Aorta (tissue), 5 donors: ENCODE measurements around the gene IPO13. TPM values are rescaled to one million over a fixed set of nuclear protein-coding genes. Genes with fewer than 3 reads are reported as not detected.

Experiments
- ATAC-seq: fragments of 200-7000 bp; cut with Tn5 transposase; one replicate; pipeline ENCODE4 v1.9.1; 2022; ENCODE audit warnings: moderate library complexity; ENCODE audit not compliant: low FRiP score
- DNase-seq, 2 donors: peaks; one replicate each; pipeline ENCODE4 v3.0.0-alpha.2; 2020
- H3K27ac ChIP-seq, 2 donors: one replicate each; pipeline ENCODE4 v1.5.1; 2013; ENCODE audit warnings: low read length in 2 of 2, mild to moderate bottlenecking in 2 of 2, moderate library complexity in 2 of 2, control low read depth in 1 of 2, inconsistent platforms in 1 of 2, low read depth in 1 of 2
- H3K27me3 ChIP-seq, 2 donors: one replicate each; pipeline ENCODE4 v1.6.1; 2013; ENCODE audit warnings: control low read depth in 1 of 2, low read length in 1 of 2, mild to moderate bottlenecking in 1 of 2, moderate library complexity in 1 of 2; ENCODE audit not compliant: insufficient read depth in 2 of 2, control insufficient read depth in 1 of 2
- H3K36me3 ChIP-seq, 2 donors: one replicate each; pipeline ENCODE4 v1.6.1; 2013; ENCODE audit warnings: control low read depth in 1 of 2, low read length in 1 of 2, mild to moderate bottlenecking in 1 of 2; ENCODE audit not compliant: insufficient read depth in 2 of 2, control insufficient read depth in 1 of 2
- H3K4me1 ChIP-seq, 2 donors: one replicate each; pipeline ENCODE4 v1.6.1; 2013; ENCODE audit warnings: low read length in 2 of 2, control low read depth in 1 of 2, mild to moderate bottlenecking in 1 of 2, moderate library complexity in 1 of 2; ENCODE audit not compliant: insufficient read depth in 2 of 2, control insufficient read depth in 1 of 2
- H3K4me3 ChIP-seq, 2 donors: one replicate each; pipeline ENCODE4 v1.5.1; 2013; ENCODE audit warnings: low read length in 2 of 2, control low read depth in 1 of 2, mild to moderate bottlenecking in 1 of 2
- H3K9me3 ChIP-seq: one replicate; pipeline ENCODE4 v1.6.1; 2013; ENCODE audit warnings: mild to moderate bottlenecking, low read length; ENCODE audit not compliant: control insufficient read depth
- WGBS, 2 donors: extraction: QIAGEN DNeasy Blood & Tissue Kit; methylation state at CpG; one replicate each; pipeline ENCODE4 v1.1.7; 2013; 5-methylcytosine and 5-hydroxymethylcytosine counted together
- intact Hi-C, 2 donors: fragments of 100-400 bp; cut with DNase I; formaldehyde crosslinking; loops; one replicate each; pipeline versions ENCODE4 v1.14.2 to v1.15.0; 2022
- polyA plus RNA-seq, 2 donors: library from polyadenylated mRNA; stranded (reverse); fragments of 200-250 nt; gene quantifications; one replicate each; pipeline ENCODE4 v1.2.3, GENCODE V29; 2013
- total RNA-seq, 2 donors: library from RNA; stranded (reverse); fragmentation: NEBNext Ultra II Directional; extraction: Animal tissue kit (Norgen Biotek cat#: 25700); gene quantifications; one replicate each; pipeline ENCODE4 v1.2.1, GENCODE V29; 2021
- donor health status: healthy with polysubstance abuse.
- donor health status: Bipolar disorder and iron deficiency.
- donor health status: DM: no; HTN: no; CAD: no.
- donor health status: DM: no; HTN: no; CAD: no.
- donor health status: DM: yes; HTN: yes; CAD: no.

The IPO13 gene
- total and polyA plus RNA-seq, 4 donors: 9.8 to 29.2 (median 20.9) TPM

DNA sequence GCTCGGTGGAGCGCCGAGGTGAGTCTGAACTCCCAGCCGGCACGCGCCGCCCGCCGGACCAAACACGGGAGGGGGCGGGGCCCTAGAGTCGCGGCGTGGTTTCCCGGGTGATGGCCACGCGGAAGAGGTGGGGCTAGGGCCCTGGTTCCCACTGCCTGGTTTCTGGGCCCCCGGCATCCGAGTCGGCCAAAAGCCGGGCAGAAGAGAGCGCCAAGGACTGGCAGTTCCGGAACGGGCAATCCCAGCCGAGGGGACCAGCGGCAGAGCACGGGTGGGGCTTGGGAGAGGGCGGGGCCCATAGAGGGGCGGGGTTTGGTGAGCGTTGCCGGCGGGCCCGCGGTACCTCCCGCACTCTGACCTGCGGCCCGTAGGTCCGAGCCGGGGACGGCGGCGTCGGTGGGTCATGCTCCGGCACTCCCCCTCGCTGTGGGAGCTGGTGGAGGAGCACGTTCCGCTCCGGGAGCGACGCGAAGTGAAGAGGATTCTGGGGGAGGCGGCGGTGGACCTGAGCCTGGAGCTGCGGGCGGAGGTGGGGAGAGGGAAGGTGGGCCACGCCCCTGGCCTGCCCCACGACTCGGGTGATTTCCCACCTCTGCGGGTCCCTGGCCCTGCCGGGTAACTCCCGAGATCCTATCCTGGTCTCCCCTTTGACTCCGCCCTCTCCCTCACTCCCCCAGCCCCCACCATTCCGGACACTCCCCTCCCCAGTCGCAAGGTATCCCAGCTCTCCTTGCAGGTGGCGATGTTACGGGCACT is 44.9 kb downstream of the IPO13 start, which contains the start of gene CCDC24:
TSS of gene CCDC24 (plus strand) at position 124 of the 756 bp plus-strand sequence. CDS start at position 404, 280 bp downstream.
- peak within 1 kb of the TSS in 1 of 2 donors; percentile 34 for H3K27ac ChIP-seq

GRCh38 chr1:43992232-43992995 is 45.7 kb downstream of the IPO13 start:
- WGBS, 2 donors: 56 to 62% methylated on average over 11 of the region's 11 CpGs
- Histone ChIP-seq H3K4me1 (no peaks in the 10 kb centered on the region), H3K27me3 (no peaks in the 10 kb centered on the region), H3K9me3 (no peaks in the 10 kb centered on the region), H3K4me3 (no peak overlapping the region), H3K36me3 (no peaks in the 10 kb centered on the region), H3K27ac (peak overlapping the region in 1 of 2 donors; percentile 20)
- ATAC-seq: no peak
- intact Hi-C loops: loop anchor here in 1 of 2 donors (5.0 to 10.0 kb wide), 2 partner anchors 40 to 222 kb away; partner anchors contain the start of genes DMAP1 and SLC6A9
- DNase-seq: no peak

More for the DNA sequence above, 44.9 kb downstream of the IPO13 start, which contains the start of gene CCDC24:
- Histone ChIP-seq H3K4me1 (no peaks in the 10 kb centered on the region), H3K27me3 (no peaks in the 10 kb centered on the region), H3K36me3 (no peaks in the 10 kb centered on the region), H3K4me3 (peak within 1 kb of the TSS; percentile 36 to 55), H3K9me3 (no peaks in the 10 kb centered on the region)
- intact Hi-C loops: loop anchor here in 1 of 2 donors (5.0 to 10.0 kb wide), 2 partner anchors 41 to 223 kb away; partner anchors contain the start of genes DMAP1 and SLC6A9
- DNase-seq (peak; percentile 93 to 97), ATAC-seq (peak; percentile 92)
- WGBS, 2 donors: 0 to 1% methylated on average over 60 to 66 of the region's 66 CpGs

- Histone ChIP-seq H3K27me3 (no peaks in the 10 kb centered on the region), H3K27ac (no peak overlapping the region), H3K4me1 (no peaks in the 10 kb centered on the region), H3K9me3 (no peaks in the 10 kb centered on the region), H3K4me3 (no peak overlapping the region), H3K36me3 (no peaks in the 10 kb centered on the region)
- intact Hi-C loops: loop anchor here in 1 of 2 donors (5.0 to 10.0 kb wide), 2 partner anchors 39 to 221 kb away; partner anchors contain the start of genes DMAP1 and SLC6A9
- no peak for DNase-seq
- WGBS, 2 donors: 91 to 92% methylated on average over 9 of the region's 9 CpGs
- ATAC-seq: no peak
These were observed 46.6 kb downstream of the IPO13 start for GRCh38 chr1:43993206-43993914.

DNA sequence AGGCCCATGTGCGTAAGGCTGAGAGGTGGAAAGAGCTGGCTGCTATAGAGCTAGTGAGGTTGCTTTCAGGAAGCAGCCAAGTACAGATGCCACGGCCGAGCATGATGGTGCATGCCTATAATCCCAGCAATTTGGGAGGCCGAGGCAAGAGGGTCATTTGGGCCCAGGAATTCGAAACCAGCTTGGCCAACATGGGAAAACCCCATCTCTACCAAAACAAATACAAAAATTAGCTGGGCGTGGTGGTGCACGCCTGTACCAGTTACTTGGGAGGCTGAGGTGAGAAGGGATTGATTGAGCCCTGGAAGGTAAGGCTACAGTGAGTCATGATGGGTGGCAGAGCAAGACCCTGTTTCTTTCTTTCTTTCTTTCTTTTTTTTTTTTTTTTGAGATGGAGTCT is 47.3 kb downstream of the IPO13 start:
- 90 to 95% methylated on average over 7 of the region's 7 CpGs for WGBS, 2 donors
- intact Hi-C loops: loop anchor here in 1 of 2 donors (5.0 to 10.0 kb wide), 2 partner anchors 38 to 221 kb away; partner anchors contain the start of genes DMAP1 and SLC6A9
- H3K9me3 ChIP-seq: no peaks in the 10 kb centered on the region

GRCh38 chr1:43994794-43995790 is 48.3 kb downstream of the IPO13 start:
- intact Hi-C loops: loop anchor here in 1 of 2 donors (5.0 to 10.0 kb wide), 2 partner anchors 37 to 220 kb away; partner anchors contain the start of genes DMAP1 and SLC6A9
- WGBS, 2 donors: 67 to 75% methylated on average over 14 to 15 of the region's 15 CpGs
- H3K4me3 ChIP-seq: no peak overlapping the region

More for the DNA sequence above, 47.3 kb downstream of the IPO13 start:
- Histone ChIP-seq H3K4me1 (no peaks in the 10 kb centered on the region), H3K27ac (no peak overlapping the region), H3K36me3 (no peaks in the 10 kb centered on the region), H3K4me3 (no peak overlapping the region), H3K27me3 (no peaks in the 10 kb centered on the region)
- DNase-seq (no peak), ATAC-seq (no peak)

DNA sequence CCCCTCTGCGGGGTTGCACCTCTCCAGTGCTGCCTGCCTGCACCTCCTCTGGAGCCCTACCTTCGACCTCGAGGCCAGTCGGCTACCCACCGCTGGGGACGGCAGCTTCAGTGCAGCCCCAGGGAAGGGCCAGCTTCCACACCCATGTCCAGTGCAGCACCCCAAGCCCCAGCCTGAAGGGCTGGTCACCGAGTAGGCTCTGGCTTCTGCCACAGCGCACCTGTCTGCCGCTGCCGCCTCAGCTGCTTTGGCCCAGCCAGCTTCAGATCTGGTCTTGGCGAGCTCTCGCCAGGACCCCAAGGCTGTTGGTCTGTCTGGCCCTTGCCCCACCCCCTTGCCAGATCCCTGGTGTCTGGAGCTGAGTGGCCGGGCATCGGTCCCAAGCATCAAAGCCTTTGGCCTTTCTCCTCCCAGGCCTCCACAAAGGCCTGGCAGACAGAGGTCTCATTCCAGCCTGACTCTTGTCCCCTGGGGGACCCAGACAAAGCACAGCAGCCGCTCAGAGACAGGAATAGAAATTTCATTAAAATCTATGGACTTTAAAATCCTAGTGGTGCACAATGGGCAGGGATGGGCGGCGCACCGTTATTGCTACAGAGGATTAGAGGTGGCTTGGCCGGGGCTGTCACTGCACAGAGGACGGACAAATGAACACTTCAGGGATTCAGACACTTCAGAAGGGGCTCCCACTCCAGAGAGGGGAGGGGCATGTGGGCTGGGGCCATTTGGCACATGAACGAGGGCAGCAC is 49.4 kb downstream of the IPO13 start:
- Histone ChIP-seq H3K36me3 (no peaks in the 10 kb centered on the region), H3K27ac (no peak overlapping the region), H3K4me1 (no peaks in the 10 kb centered on the region), H3K9me3 (no peaks in the 10 kb centered on the region), H3K27me3 (no peaks in the 10 kb centered on the region), H3K4me3 (no peak overlapping the region)
- intact Hi-C loops: loop anchor here in 1 of 2 donors (10.0 kb wide), 1 partner anchor 219 kb away; the partner anchor contains the start of gene DMAP1
- ATAC-seq: no peak
- WGBS, 2 donors: 34 to 38% methylated on average over 21 of the region's 21 CpGs
- DNase-seq: peak in 1 of 2 donors; percentile 73

More at GRCh38 chr1:43994794-43995790, 48.3 kb downstream of the IPO13 start:
- Histone ChIP-seq H3K9me3 (no peaks in the 10 kb centered on the region), H3K27ac (no peak overlapping the region), H3K27me3 (no peaks in the 10 kb centered on the region), H3K36me3 (no peaks in the 10 kb centered on the region), H3K4me1 (no peaks in the 10 kb centered on the region)
- DNase-seq (no peak), ATAC-seq (no peak)

DNA sequence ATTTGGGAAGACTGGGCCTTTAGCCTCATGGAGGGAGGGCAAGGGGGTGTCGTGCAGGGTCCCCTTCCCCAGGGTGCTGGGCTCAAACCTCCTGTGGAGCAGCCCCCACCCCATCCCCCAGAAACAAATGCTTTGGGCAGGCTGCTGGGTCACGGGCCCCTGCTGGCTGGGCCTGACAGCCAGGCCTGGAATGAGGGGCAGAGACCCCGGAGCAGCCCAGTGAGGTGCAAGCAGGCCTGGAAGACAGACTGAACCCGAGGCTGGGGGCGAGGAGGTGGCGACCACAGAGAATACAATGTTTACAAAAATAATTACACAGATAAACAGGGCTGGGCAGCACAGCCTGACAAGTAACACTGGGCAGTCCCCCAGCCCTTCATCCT is 50.0 kb downstream of the IPO13 start:
- DNase-seq (no peak), ATAC-seq (no peak)
- Histone ChIP-seq H3K4me3 (no peak overlapping the region), H3K27ac (no peak overlapping the region), H3K36me3 (no peaks in the 10 kb centered on the region), H3K9me3 (no peaks in the 10 kb centered on the region), H3K27me3 (no peaks in the 10 kb centered on the region), H3K4me1 (no peaks in the 10 kb centered on the region)
- intact Hi-C loops: loop anchor here in 1 of 2 donors (10.0 kb wide), 1 partner anchor 218 kb away; the partner anchor contains the start of gene DMAP1
- WGBS, 2 donors: 47 to 55% methylated on average over 6 of the region's 6 CpGs
